ENCODE data around the gene KDM8.

- TF ChIP-seq POLR2A (IDR thresholded peaks at IDR 0.05; ENCODE audit: low read depth, low read length) = no peak
- TF ChIP-seq POLR2AphosphoS5 (IDR thresholded peaks at IDR 0.05; ENCODE audit: low read depth, low read length) = no peak
- TF ChIP-seq TAF1 (IDR thresholded peaks at IDR 0.05; ENCODE audit: low read depth, low read length) = no peak
- TF ChIP-seq POU2F2 (IDR thresholded peaks at IDR 0.05; ENCODE audit: low read depth, low read length) = no peak
- TF ChIP-seq SPI1 (IDR thresholded peaks at IDR 0.05; ENCODE audit: low read depth, low read length) = no peak
These were observed 41.0 kb downstream of the KDM8 start for GRCh38 chr16:27244363-27244755.
